ENCODE results near the gene IGFBP2.

- TF ChIP-seq, protein P1, sequence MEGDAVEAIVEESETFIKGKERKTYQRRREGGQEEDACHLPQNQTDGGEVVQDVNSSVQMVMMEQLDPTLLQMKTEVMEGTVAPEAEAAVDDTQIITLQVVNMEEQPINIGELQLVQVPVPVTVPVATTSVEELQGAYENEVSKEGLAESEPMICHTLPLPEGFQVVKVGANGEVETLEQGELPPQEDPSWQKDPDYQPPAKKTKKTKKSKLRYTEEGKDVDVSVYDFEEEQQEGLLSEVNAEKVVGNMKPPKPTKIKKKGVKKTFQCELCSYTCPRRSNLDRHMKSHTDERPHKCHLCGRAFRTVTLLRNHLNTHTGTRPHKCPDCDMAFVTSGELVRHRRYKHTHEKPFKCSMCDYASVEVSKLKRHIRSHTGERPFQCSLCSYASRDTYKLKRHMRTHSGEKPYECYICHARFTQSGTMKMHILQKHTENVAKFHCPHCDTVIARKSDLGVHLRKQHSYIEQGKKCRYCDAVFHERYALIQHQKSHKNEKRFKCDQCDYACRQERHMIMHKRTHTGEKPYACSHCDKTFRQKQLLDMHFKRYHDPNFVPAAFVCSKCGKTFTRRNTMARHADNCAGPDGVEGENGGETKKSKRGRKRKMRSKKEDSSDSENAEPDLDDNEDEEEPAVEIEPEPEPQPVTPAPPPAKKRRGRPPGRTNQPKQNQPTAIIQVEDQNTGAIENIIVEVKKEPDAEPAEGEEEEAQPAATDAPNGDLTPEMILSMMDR (IDR thresholded peaks at IDR 0.05; ENCODE audit: control extremely low read depth in 1 of 3, insufficient read depth in 1 of 3, low read depth in 1 of 3, low read length in 3 of 3), result no peak
- TF ChIP-seq TBP (IDR thresholded peaks at IDR 0.05; ENCODE audit: low read depth, low read length) (no peak), EZH2 (IDR thresholded peaks at IDR 0.05; ENCODE audit: low read depth, low read length, severe bottlenecking) (no peak), CHD2 (IDR thresholded peaks at IDR 0.05; ENCODE audit: low read length) (no peak), RFX5 (IDR thresholded peaks at IDR 0.05; ENCODE audit: borderline replicate concordance, low read depth, low read length) (no peak), BACH1 (IDR thresholded peaks at IDR 0.05; ENCODE audit: low read length) (no peak)
Observed at GRCh38 chr2:216589791-216590190, 43.4 kb upstream of the IGFBP2 start.

All from H1 (cell line).